C4-2B (cell line): Measurements from ENCODE around the gene NUP93.

ENCODE experiments used
- H3K27ac ChIP-seq: fragments of 450-650 bp; 2 replicates; pipeline ENCODE4 v1.5.1; 2017
- ZFX ChIP-seq: fragments of 450-650 bp; IDR thresholded peaks from 2 replicates; pipeline ENCODE4 v1.6.1; 2017
- TF ChIP-seq, protein P1 (sequence below): fragments of 450-650 bp; conservative IDR thresholded peaks from 2 replicates; pipeline ENCODE4 v1.5.1; 2017; ENCODE audit warnings: mild to moderate bottlenecking

The NUP93 gene

GRCh38 chr16:56700195-56700594 is 29.7 kb upstream of the NUP93 start:
- H3K27ac ChIP-seq, result no peak overlapping the region
- TF ChIP-seq, protein P1, sequence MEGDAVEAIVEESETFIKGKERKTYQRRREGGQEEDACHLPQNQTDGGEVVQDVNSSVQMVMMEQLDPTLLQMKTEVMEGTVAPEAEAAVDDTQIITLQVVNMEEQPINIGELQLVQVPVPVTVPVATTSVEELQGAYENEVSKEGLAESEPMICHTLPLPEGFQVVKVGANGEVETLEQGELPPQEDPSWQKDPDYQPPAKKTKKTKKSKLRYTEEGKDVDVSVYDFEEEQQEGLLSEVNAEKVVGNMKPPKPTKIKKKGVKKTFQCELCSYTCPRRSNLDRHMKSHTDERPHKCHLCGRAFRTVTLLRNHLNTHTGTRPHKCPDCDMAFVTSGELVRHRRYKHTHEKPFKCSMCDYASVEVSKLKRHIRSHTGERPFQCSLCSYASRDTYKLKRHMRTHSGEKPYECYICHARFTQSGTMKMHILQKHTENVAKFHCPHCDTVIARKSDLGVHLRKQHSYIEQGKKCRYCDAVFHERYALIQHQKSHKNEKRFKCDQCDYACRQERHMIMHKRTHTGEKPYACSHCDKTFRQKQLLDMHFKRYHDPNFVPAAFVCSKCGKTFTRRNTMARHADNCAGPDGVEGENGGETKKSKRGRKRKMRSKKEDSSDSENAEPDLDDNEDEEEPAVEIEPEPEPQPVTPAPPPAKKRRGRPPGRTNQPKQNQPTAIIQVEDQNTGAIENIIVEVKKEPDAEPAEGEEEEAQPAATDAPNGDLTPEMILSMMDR, result no peak
- no peak for TF ChIP-seq ZFX

DNA sequence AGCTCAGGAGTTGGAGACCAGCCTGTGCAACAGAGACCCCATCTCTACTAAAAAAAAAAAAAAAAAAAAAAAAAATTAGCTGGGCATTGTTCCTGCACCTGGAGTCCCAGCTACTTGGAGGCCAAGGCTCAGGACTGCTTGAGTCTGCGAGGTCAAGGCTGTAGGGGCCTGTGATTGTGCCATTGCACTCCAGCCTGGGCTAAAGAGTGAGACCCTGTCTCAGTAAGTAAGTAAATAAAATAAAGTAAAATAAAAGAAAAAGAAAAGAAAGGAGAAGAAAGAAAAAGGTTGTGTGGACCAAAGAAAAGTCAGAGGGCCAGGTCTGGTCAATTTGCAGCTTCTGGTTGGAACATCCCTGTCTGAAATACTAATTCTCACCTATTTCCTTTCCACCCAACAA is 29.3 kb upstream of the NUP93 start:
- H3K27ac ChIP-seq, result no peak overlapping the region

GRCh38 chr16:56701534-56701933 is 28.4 kb upstream of the NUP93 start:
- H3K27ac ChIP-seq, result no peak overlapping the region
- no peak for TF ChIP-seq ZFX
- TF ChIP-seq, protein P1, result no peak

More for the DNA sequence above, 29.3 kb upstream of the NUP93 start:
- TF ChIP-seq, protein P1, result no peak
- no peak for TF ChIP-seq ZFX

DNA sequence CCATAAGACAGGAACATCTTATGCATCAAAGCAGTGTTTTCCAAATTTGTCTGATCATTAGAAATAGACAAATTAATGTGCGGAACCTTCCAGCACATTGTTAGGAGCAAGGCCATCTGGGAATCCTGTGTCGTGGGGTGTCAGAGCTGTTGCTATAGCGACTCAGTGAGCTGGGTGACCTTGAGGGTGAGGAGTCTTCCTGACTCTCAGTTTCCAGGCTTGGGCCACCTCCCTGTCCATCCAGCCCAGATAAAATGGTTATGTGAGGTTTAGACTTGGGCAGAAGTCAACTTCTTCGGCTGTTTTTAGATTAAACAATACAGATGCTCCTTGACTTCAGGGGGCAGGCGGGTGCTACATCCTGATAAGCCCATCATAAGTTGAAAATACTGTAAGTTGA is 27.1 kb upstream of the NUP93 start:
- no peak for TF ChIP-seq ZFX
- TF ChIP-seq, protein P1, result no peak
- H3K27ac ChIP-seq, result no peak overlapping the region

DNA sequence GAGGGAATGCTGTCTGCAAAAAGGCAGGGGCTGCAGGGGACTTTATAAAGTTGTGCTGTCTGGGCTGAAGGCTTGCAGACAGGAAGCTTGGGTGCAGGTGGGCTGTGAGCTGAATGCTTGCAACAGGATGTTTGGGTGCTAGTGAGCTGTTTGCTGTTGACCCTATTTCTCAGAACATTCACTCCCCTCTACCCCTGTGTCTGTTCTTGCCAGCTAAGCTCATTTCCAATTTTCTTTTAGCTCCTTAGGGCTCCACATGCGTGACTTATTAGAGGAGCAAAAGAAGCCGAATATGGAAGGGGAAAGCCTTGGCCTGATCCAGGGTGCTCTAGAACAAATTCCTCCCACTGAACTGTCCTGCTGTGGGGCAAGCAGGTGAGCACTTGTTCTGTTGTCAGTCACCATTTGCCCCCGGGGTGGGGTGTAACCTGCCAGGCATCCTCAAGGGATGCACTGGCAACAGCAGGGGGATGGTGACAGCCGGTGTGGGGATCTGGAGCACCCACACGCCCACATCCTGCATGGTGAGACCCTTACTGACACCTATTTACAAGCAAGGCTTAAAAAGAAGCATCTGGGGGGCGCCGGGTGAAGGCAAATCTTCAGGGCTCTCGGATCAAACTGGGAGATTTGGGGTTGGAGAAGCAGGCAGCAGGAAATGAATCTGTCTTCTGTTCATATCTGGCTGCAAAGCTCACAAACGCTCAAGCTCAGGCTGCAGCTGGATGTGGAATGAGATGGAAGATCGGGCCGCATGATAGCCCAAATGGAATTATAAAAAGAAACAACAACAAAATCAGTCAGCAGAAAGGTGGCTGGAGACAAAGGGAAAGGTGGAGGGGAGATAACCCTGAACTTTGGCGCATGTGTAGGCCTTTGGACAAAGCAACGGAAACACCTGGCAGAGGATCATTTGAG is 21.1 kb upstream of the NUP93 start:
- TF ChIP-seq, protein P1, result no peak
- TF ChIP-seq ZFX, result no peak
- no peak overlapping the region for H3K27ac ChIP-seq

- no peak for TF ChIP-seq ZFX
- TF ChIP-seq, protein P1, result no peak
- no peak overlapping the region for H3K27ac ChIP-seq
Measured at GRCh38 chr16:56709443-56710040, 20.4 kb upstream of the NUP93 start.

DNA sequence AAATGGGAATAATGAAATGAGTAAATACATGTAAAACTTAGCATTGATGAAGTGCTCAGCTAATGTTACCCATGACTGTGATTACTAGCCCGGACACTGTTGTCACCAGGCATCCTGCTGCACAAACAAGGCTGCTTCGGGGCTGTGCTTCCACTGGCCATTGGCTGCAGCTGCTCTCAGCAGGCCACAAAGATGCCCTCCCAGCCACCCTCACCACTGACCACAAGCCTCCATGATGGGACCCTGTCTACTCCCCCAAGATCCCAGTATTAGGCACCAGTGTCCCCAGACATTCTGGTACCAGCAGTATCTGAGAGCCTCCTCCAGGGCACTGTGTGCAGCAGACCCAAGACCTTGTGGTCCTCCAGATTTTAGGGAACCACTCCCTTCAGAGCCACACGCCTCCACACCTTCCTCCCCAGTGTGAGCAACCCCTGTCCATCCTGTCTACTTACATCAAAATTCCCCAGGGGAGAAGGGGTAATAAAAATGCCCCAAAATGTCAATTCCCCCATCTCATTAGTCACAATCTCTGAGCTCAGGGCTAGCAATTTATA is 19.7 kb upstream of the NUP93 start:
- H3K27ac ChIP-seq, result no peak overlapping the region
- TF ChIP-seq, protein P1, result no peak
- TF ChIP-seq ZFX, result no peak
